Measurements from ENCODE around the gene TAS2R3. TPM values are rescaled to one million over a fixed set of nuclear protein-coding genes. Genes with fewer than 3 reads are reported as not detected.

The TAS2R3 gene
- total and polyA plus RNA-seq, 2 of the 13 experiments (the other 11 are each of a cell fraction or from before 2014, with no cell fraction given): 0.74 to 1.1 TPM

DNA sequence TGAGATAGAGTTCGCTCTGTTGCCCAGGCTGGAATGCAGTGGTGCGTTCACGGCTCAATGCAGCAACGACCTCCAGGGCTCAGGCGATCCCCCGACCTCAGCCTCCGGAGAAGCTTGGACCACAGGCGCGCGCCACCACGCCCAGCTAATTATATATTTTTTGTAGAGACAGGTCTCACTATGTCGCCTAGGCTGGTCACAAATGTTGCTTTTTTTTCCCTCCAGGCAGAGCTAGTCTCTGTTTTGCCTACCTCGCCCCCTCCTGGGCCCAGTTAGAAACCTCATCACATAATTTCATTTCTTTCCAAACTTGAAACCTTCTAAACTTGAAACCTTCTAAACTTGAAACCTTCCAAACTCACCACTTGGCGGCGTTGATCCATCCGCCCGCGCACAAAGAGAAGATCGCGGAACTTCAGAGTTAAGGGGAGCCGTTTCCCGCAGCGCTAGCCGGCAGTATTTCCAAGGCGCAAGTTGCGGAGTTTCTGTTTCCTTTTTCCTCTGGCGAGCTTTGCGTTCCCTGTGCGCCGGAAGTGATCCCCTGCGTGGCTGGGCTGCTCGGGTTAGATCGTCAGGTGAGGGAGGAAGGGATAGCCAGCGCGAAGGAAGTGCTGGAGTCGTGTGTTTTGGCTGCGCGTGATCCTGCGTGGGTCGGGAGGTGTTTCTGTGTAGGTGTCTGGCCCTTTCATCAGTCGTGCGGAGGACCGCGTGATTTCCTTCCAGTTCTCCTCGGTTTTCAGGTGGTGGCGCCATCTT lies 25.9 kb upstream of the TAS2R3 start, which contains the start of gene SSBP1 (continued):
- TF ChIP-seq, protein P1, sequence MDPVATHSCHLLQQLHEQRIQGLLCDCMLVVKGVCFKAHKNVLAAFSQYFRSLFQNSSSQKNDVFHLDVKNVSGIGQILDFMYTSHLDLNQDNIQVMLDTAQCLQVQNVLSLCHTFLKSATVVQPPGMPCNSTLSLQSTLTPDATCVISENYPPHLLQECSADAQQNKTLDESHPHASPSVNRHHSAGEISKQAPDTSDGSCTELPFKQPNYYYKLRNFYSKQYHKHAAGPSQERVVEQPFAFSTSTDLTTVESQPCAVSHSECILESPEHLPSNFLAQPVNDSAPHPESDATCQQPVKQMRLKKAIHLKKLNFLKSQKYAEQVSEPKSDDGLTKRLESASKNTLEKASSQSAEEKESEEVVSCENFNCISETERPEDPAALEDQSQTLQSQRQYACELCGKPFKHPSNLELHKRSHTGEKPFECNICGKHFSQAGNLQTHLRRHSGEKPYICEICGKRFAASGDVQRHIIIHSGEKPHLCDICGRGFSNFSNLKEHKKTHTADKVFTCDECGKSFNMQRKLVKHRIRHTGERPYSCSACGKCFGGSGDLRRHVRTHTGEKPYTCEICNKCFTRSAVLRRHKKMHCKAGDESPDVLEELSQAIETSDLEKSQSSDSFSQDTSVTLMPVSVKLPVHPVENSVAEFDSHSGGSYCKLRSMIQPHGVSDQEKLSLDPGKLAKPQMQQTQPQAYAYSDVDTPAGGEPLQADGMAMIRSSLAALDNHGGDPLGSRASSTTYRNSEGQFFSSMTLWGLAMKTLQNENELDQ (CRISPR knock-in tag; IDR thresholded peaks at IDR 0.05; ENCODE audit: borderline replicate concordance): no peak
- TF ChIP-seq XBP1 (CRISPR knock-in tag; IDR thresholded peaks at IDR 0.05) (no peak), MAFG (CRISPR knock-in tag; IDR thresholded peaks at IDR 0.05) (no peak), RFX1 (IDR thresholded peaks at IDR 0.05) (no peak), MED13 (CRISPR knock-in tag; IDR thresholded peaks at IDR 0.05) (0 out of 2 replicates have a peak, but pooled peaks have one; percentile 67), NR2F6 (IDR thresholded peaks at IDR 0.05) (0 out of 2 replicates have a peak, but pooled peaks have one; percentile 25), NR2F6 (CRISPR knock-in tag; IDR thresholded peaks at IDR 0.05) (0 out of 2 replicates have a peak, but pooled peaks have one; percentile 26), SMAD3 (CRISPR knock-in tag; IDR thresholded peaks at IDR 0.05) (peak; percentile 99), ZNF317 (CRISPR knock-in tag; IDR thresholded peaks at IDR 0.05) (peak; percentile 86), ZNF839 (CRISPR knock-in tag; IDR thresholded peaks at IDR 0.05; ENCODE audit: borderline replicate concordance) (0 out of 2 replicates have a peak, but pooled peaks have one; percentile 37), ZNF607 (CRISPR knock-in tag; IDR thresholded peaks at IDR 0.05; ENCODE audit: borderline replicate concordance) (peak; percentile 87; the same call in 1 of the 2 replicates), HHEX (CRISPR knock-in tag; IDR thresholded peaks at IDR 0.05) (no peak), ZNF329 (CRISPR knock-in tag; IDR thresholded peaks at IDR 0.05; ENCODE audit: low read depth) (0 out of 2 replicates have a peak, but pooled peaks have one; percentile 36), MTA1 (CRISPR knock-in tag; IDR thresholded peaks at IDR 0.05; ENCODE audit: borderline replicate concordance) (peak; percentile 72; the same call in 1 of the 2 replicates), KAT7 (CRISPR knock-in tag; IDR thresholded peaks at IDR 0.05; ENCODE audit: borderline replicate concordance) (peak; percentile 88)
- TF ChIP-seq, protein P2, sequence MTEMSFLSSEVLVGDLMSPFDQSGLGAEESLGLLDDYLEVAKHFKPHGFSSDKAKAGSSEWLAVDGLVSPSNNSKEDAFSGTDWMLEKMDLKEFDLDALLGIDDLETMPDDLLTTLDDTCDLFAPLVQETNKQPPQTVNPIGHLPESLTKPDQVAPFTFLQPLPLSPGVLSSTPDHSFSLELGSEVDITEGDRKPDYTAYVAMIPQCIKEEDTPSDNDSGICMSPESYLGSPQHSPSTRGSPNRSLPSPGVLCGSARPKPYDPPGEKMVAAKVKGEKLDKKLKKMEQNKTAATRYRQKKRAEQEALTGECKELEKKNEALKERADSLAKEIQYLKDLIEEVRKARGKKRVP (CRISPR knock-in tag; IDR thresholded peaks at IDR 0.05): peak in 1 of 2 experiments; percentile 82; a peak in 2 of 4 replicates
- TF ChIP-seq, protein P3, sequence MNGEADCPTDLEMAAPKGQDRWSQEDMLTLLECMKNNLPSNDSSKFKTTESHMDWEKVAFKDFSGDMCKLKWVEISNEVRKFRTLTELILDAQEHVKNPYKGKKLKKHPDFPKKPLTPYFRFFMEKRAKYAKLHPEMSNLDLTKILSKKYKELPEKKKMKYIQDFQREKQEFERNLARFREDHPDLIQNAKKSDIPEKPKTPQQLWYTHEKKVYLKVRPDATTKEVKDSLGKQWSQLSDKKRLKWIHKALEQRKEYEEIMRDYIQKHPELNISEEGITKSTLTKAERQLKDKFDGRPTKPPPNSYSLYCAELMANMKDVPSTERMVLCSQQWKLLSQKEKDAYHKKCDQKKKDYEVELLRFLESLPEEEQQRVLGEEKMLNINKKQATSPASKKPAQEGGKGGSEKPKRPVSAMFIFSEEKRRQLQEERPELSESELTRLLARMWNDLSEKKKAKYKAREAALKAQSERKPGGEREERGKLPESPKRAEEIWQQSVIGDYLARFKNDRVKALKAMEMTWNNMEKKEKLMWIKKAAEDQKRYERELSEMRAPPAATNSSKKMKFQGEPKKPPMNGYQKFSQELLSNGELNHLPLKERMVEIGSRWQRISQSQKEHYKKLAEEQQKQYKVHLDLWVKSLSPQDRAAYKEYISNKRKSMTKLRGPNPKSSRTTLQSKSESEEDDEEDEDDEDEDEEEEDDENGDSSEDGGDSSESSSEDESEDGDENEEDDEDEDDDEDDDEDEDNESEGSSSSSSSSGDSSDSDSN (CRISPR knock-in tag; IDR thresholded peaks at IDR 0.05): peak; percentile 84
- TF ChIP-seq, protein P4, sequence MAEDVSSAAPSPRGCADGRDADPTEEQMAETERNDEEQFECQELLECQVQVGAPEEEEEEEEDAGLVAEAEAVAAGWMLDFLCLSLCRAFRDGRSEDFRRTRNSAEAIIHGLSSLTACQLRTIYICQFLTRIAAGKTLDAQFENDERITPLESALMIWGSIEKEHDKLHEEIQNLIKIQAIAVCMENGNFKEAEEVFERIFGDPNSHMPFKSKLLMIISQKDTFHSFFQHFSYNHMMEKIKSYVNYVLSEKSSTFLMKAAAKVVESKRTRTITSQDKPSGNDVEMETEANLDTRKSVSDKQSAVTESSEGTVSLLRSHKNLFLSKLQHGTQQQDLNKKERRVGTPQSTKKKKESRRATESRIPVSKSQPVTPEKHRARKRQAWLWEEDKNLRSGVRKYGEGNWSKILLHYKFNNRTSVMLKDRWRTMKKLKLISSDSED (CRISPR knock-in tag; IDR thresholded peaks at IDR 0.05): no peak
- TF ChIP-seq, protein P5, sequence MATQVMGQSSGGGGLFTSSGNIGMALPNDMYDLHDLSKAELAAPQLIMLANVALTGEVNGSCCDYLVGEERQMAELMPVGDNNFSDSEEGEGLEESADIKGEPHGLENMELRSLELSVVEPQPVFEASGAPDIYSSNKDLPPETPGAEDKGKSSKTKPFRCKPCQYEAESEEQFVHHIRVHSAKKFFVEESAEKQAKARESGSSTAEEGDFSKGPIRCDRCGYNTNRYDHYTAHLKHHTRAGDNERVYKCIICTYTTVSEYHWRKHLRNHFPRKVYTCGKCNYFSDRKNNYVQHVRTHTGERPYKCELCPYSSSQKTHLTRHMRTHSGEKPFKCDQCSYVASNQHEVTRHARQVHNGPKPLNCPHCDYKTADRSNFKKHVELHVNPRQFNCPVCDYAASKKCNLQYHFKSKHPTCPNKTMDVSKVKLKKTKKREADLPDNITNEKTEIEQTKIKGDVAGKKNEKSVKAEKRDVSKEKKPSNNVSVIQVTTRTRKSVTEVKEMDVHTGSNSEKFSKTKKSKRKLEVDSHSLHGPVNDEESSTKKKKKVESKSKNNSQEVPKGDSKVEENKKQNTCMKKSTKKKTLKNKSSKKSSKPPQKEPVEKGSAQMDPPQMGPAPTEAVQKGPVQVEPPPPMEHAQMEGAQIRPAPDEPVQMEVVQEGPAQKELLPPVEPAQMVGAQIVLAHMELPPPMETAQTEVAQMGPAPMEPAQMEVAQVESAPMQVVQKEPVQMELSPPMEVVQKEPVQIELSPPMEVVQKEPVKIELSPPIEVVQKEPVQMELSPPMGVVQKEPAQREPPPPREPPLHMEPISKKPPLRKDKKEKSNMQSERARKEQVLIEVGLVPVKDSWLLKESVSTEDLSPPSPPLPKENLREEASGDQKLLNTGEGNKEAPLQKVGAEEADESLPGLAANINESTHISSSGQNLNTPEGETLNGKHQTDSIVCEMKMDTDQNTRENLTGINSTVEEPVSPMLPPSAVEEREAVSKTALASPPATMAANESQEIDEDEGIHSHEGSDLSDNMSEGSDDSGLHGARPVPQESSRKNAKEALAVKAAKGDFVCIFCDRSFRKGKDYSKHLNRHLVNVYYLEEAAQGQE (IDR thresholded peaks at IDR 0.05; ENCODE audit: borderline replicate concordance in 1 of 2, low read depth in 1 of 2, low read length in 2 of 2): peak in 1 of 2 experiments; percentile 55; a peak in 1 of 4 replicates
